ENCODE data around the gene CNN2. TPM values are rescaled to one million over a fixed set of nuclear protein-coding genes. Genes with fewer than 3 reads are reported as not detected.

Gene CNN2
- total and polyA plus RNA-seq, 2 of the 8 experiments (the other 6 are each of a cell fraction or from before 2014, with no cell fraction given), result 189 to 551 TPM

GRCh38 chr19:980133-980998 lies 46.0 kb upstream of the CNN2 start (continued):
- TF ChIP-seq CHD7 (IDR thresholded peaks at IDR 0.05; ENCODE audit: insufficient replicate concordance, low read length), result no peak
- TF ChIP-seq POLR2AphosphoS5 (IDR thresholded peaks at IDR 0.05; ENCODE audit: low read depth, low read length), result no peak
- TF ChIP-seq RNF2 (IDR thresholded peaks at IDR 0.05; ENCODE audit: borderline replicate concordance, low read depth, low read length, missing control alignments, poor library complexity, severe bottlenecking), result no peak
- TF ChIP-seq ZNF274 (IDR thresholded peaks at IDR 0.05; ENCODE audit: borderline replicate concordance, extremely low read depth, low read length), result no peak

Data from H1 (cell line).